SH-SY5Y (cell line): ENCODE measurements around the gene PDLIM5.

Source experiments
- GATA2 ChIP-seq: IDR thresholded peaks from 2 replicates; pipeline ENCODE4 v1.6.1; 2011; ENCODE audit warnings: mild to moderate bottlenecking, low read depth, low read length
- GATA3 ChIP-seq: IDR thresholded peaks from 2 replicates; pipeline ENCODE4 v1.6.1; 2011; ENCODE audit warnings: low read depth, mild to moderate bottlenecking, low read length, moderate library complexity

DNA sequence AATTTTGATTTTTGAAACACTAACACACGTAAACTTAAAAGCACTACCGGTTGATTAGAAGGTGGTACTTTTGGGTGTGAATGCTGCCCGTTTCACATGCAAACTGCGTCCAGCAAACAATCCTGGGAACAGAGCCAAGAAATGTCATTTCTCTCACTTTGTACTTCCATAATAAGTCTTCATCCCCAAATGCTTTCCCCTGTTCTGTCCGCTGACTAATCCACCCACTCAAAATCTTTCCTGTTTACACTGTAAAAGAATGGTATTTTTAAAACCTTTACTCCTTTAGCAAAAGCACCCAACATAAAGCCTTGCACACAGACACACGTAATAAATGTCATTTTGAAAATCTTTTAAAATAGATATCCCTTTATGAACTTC, 39.1 kb upstream of the PDLIM5 start:
- TF ChIP-seq GATA2 (no peak), GATA3 (no peak)
